HG02623 (cell line): ENCODE data around the gene DAPK1.

ENCODE experiments used
- ATAC-seq: cut with Tn5 transposase; IDR thresholded peaks from one replicate; pipeline ENCODE4 v1.9.1; 2021; ENCODE audit warnings: moderate library complexity; ENCODE audit not compliant: unreplicated experiment

DAPK1 gene

GRCh38 chr9:87638292-87638691, 140.6 kb downstream of the DAPK1 start:
- ATAC-seq, result no peak

GRCh38 chr9:87639949-87640348, 142.3 kb downstream of the DAPK1 start:
- ATAC-seq, result no peak

GRCh38 chr9:87640385-87640795, 142.7 kb downstream of the DAPK1 start:
- ATAC-seq, result no peak

- ATAC-seq, result no peak
Observed at GRCh38 chr9:87641067-87641466, 143.4 kb downstream of the DAPK1 start.

- no peak for ATAC-seq
Observed at GRCh38 chr9:87642330-87643106, 144.9 kb downstream of the DAPK1 start.

GRCh38 chr9:87643107-87643650, 145.5 kb downstream of the DAPK1 start:
- ATAC-seq, result no peak

- ATAC-seq, result no peak
Observed at GRCh38 chr9:87643778-87644570, 146.3 kb downstream of the DAPK1 start.

- no peak for ATAC-seq
Observed at GRCh38 chr9:87644659-87645058, 147.0 kb downstream of the DAPK1 start.

GRCh38 chr9:87646546-87646945, 148.9 kb downstream of the DAPK1 start:
- no peak for ATAC-seq

GRCh38 chr9:87647114-87647513, 149.4 kb downstream of the DAPK1 start:
- ATAC-seq, result no peak

- ATAC-seq, result no peak
Observed at GRCh38 chr9:87648606-87649005, 150.9 kb downstream of the DAPK1 start.

GRCh38 chr9:87650611-87651295, 153.1 kb downstream of the DAPK1 start:
- ATAC-seq, result no peak

GRCh38 chr9:87651431-87651830, 153.8 kb downstream of the DAPK1 start:
- no peak for ATAC-seq

- no peak for ATAC-seq
Observed at GRCh38 chr9:87653941-87654340, 156.3 kb downstream of the DAPK1 start.

GRCh38 chr9:87655731-87656130, 158.1 kb downstream of the DAPK1 start:
- no peak for ATAC-seq

GRCh38 chr9:87656485-87656884, 158.8 kb downstream of the DAPK1 start:
- no peak for ATAC-seq

GRCh38 chr9:87657190-87657589, 159.5 kb downstream of the DAPK1 start:
- no peak for ATAC-seq

- no peak for ATAC-seq
Observed at GRCh38 chr9:87657893-87658292, 160.2 kb downstream of the DAPK1 start.

GRCh38 chr9:87658511-87658910, 160.8 kb downstream of the DAPK1 start:
- no peak for ATAC-seq

- no peak for ATAC-seq
Observed at GRCh38 chr9:87659534-87660419, 162.1 kb downstream of the DAPK1 start.
